ENCODE measurements around the gene POLN. TPM values are rescaled to one million over a fixed set of nuclear protein-coding genes. Genes with fewer than 3 reads are reported as not detected.
"Not testable (repeated sequence)": the region's sequence is repeated elsewhere in the genome, so short reads cannot be mapped to it uniquely, and the experiment has no call there.

POLN gene
- total RNA-seq, 2 donors from 2014 or later = 1.8 to 7.3 TPM

DNA sequence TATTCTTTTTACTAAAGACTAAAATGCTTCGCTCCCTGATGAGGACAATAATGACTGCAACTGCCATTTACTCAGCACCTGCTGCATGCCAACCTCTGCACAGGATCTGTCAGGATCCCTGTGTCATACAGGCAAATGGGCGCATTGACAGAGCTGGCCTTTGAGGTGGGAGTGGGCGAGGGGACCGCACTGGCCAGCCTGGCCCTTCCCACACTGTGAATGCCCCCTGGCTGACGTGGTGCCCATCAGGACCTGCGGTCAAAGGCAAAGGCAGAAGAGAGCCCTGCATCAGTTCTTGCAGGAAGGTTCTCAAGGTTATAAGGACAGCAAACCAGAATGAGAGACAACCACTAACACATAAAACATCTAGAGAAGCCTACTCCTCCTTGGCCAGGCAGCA is 67.9 kb downstream of the POLN start:
- Mint-ChIP-seq H3K9me3 (no peaks in the 10 kb centered on the region), H3K27ac (no peak overlapping the region), H3K36me3 (peaks cover 0 to 6% of the 10 kb centered on the region in 2 donors)
- ATAC-seq = no peak
- no peak for DNase-seq (ENCODE audit: low spot score in 2 of 2)

DNA sequence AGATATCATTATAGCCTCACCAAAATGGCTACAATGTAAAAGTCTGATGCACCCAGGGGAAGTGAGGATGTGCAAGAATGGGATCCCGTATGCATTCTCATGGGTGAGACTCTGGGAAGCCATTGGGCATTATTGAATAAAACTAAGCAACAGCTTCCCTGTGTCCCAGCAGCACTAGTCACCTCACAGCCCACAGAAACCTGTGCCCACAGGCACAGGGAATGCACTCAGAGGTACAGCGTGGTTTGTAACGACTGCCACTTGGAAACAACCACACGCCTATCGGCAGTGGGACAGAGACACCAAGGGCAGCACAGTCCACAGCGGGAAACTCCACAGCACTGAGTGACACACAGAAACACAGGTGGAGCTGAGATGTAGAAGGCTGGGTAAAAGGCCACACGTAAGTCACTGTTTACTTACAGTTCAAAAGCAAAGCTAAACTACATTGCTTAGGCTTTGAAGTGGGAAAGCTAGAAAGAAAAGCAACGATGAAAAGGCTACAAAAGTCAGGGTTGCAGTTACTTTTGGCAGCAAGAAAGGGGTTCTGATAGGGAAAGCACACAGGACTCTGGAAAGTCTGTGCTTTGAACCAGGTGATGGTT is 69.2 kb downstream of the POLN start:
- ATAC-seq (peak; percentile 18 to 34), DNase-seq (ENCODE audit: low spot score in 2 of 2) (no peak)
- H3K27ac Mint-ChIP-seq = no peak overlapping the region
- H3K9me3 Mint-ChIP-seq = no peaks in the 10 kb centered on the region
- H3K36me3 Mint-ChIP-seq = peaks cover 0 to 6% of the 10 kb centered on the region in 2 donors

DNA sequence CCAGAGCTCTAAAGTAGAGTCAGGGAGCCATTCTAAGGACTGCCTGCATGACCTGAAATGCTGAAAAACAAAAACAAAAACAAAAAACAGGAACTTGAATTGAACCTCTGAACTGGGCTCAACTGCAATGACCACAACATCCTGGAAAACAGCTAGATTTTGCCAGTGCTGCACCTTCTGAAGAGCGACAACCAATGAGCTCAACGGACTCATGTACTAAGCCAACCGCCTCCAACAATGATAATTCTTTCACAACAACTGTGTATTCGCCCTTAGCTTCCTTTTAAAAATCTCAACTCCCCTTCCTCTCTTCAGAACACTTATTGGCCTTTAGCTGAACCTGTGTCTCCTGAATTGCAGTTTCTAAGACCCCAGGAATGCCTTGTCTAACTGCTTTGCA is 69.8 kb downstream of the POLN start:
- DNase-seq (ENCODE audit: low spot score in 2 of 2) (no peak), ATAC-seq (no peak)
- no peak overlapping the region for H3K27ac Mint-ChIP-seq
- H3K36me3 Mint-ChIP-seq = peaks cover 0 to 6% of the 10 kb centered on the region in 2 donors
- H3K9me3 Mint-ChIP-seq = no peaks in the 10 kb centered on the region

DNA sequence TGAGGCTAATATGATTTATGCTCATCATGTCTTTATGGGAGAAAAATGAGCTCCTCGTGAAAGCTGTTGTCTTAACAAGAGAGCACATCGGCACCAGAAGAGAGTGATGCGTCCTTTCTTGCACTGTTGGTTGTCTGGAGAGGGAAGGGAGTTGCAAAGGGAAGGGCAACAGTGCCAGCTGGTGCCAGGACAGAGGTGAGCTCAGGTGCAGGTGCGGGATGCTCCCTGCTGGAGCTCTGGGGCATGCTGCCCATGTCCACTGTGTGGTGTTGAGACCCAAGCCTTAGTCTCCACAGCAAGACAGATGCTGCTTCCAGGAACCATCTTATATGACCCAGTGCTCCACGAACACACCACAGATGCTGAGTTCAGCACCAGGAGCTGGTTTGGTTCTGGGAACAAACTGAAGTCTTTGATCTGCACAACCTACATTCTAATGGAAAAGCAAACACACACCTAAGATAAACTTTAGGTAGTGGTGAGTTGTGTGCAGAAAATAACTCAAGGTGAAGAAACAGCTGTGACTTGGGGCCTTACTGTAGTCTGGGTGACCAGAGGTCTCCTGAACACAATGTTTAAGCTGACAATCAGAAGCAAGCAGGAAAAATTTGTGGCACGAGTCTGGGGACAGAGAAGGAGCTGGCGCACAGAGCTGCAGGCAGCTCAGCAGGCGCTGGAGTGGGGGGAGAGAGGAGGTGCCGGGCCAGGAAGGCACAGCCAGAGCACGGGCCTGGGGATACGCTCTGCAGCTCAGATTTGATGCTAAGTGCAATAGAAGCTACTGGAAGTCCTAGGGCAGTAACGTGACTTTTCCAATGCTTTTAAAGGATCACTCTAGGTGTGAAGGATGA is 73.2 kb downstream of the POLN start:
- H3K9me3 Mint-ChIP-seq = no peaks in the 10 kb centered on the region
- ATAC-seq = no peak
- H3K36me3 Mint-ChIP-seq = peaks cover 0 to 4% of the 10 kb centered on the region in 2 donors
- no peak for DNase-seq (ENCODE audit: low spot score in 2 of 2)
- H3K27ac Mint-ChIP-seq = no peak overlapping the region

DNA sequence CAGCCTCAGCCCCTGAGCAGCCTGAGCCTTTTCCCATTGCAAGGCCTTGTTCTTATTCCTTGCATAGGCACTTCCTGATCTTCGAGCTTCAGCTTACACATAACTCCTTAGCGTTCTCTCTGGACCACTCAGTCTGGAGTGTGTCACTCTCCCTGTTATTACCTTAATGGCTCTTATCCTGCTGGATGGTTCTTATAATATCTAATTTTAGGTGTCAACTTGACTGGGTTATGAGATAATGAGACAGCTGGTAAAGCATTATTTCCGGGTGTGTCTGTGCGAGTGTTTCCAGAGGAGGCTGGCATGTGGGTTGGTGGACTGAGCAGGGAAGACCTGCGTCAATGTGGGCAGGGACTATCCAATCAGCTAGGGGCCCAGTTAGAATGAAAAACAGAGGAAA is 75.7 kb downstream of the POLN start:
- Mint-ChIP-seq H3K9me3 (no peaks in the 10 kb centered on the region), H3K36me3 (no peaks in the 10 kb centered on the region), H3K27ac (no peak overlapping the region)
- DNase-seq (ENCODE audit: low spot score in 2 of 2) (no peak), ATAC-seq (no peak)

DNA sequence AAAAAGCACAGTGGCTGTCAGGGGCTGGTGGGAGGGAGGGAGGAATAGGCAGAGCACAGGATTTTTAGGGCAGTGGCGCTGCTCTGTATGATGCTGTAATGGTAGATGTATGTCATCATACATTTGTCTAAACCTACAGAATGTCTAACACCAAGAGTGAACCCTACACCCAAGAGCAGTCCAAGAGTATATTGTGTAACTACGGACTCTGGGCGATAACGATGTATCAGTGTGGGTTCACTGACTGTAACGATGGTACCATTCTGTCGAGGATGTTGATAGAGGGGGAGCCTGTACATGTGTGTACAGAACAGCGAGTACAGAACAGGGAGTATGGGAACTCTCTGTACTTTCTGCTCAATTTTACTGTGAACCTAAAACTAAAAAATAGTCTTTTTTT is 76.5 kb downstream of the POLN start:
- no peaks in the 10 kb centered on the region for H3K36me3 Mint-ChIP-seq
- no peak for DNase-seq (ENCODE audit: low spot score in 2 of 2)
- no peak overlapping the region for H3K27ac Mint-ChIP-seq
- no peak for ATAC-seq
- no peaks in the 10 kb centered on the region for H3K9me3 Mint-ChIP-seq

DNA sequence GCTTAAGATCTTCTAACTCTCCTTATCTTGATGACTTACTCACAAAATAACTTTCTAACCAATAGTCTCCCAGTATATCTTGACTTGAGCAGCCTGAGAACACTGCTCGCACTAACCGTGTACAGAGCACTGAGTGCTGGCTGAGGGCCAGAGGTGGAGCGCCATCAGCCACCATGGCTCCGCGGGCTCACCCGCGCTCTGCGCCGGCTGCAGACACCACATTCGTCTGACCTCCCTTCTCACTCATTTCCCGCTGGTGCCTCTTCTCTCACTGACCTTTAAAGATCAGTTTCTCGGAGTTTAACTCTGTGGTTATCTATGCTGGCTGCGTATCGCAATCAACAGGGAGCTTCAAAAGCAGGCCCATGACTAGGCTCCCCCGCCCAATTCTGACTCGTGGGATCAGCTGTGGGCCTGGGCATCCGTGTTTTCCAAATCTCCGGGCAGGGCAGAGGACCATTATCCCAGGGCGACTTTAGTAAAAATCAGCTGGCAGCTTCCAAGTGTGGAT is 78.6 kb downstream of the POLN start:
- H3K27ac Mint-ChIP-seq = no peak overlapping the region
- no peaks in the 10 kb centered on the region for H3K9me3 Mint-ChIP-seq
- no peaks in the 10 kb centered on the region for H3K36me3 Mint-ChIP-seq

DNA sequence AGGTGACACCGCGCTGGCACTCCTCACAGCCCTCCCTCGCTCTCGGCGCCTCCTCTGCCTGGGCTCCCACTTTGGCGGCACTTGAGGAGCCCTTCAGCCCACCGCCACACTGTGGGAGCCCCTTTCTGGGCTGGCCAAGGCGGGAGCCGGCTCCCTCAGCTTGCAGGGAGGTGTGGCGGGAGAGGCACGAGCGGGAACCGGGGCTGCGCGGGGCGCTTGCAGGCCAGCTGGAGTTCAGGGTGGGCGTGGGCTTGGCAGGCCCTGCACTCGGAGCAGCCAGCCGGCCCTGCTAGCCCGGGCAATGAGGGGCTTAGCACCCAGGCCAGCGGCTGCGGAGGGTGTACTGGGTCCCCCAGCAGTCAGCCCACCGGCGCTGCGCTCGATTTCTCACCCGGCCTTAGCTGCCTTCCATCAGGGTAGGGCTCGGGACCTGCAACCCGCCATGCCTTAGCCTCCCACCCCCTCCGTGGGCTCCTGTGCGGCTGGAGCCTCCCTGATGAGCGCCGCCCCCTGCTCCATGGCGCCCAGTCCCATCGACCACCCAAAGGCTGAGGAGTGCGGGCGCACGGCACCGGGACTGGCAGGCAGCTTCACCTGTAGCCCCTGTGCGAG is 80.7 kb downstream of the POLN start:
- H3K36me3 Mint-ChIP-seq; ATAC-seq; H3K9me3 Mint-ChIP-seq; H3K27ac Mint-ChIP-seq; DNase-seq (ENCODE audit: low spot score in 2 of 2): not testable (repeated sequence)

More for the DNA sequence above, 78.6 kb downstream of the POLN start:
- DNase-seq (ENCODE audit: low spot score in 2 of 2) = no peak
- ATAC-seq = no peak

DNA sequence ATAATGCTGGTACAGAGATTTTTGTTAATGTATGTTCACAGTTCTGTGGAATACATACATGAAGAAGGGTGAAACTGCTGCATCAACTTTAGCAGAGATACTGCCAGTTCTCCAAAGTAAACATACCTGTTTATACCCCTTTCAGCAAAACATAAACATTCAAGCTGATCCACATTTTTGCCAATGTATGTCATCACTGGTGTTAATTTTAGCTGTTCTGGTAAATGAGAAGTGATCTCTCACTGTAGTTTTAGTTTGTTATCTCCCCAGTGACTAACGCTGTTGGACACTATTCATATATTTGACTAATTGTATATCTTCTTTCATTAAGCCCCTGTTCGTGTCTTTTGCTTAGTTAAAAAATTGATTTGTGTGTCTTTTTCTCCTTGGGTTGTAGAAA is 82.0 kb downstream of the POLN start:
- ATAC-seq = no peak
- Mint-ChIP-seq H3K9me3 (no peaks in the 10 kb centered on the region), H3K27ac (no peak overlapping the region), H3K36me3 (no peaks in the 10 kb centered on the region)
- no peak for DNase-seq (ENCODE audit: low spot score in 2 of 2)

DNA sequence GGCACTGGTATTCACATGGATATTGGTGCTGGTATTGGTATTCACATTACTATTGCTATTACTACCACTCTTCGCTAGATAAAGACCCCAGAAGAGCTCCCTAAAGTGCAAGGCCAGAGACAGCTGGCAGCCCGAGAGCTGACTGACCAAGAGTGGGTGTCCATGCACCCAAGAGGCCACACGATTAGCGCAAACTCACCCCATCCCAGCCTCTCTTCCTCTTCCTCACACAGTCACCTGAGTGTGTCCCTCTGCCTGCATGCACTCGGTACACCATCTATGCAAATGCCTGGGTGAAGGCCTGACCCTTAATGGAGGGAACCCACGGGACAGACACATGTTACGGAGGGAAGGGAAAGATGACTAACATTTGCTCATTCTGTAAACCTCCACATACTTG is 86.7 kb downstream of the POLN start:
- DNase-seq (ENCODE audit: low spot score in 2 of 2) = no peak
- H3K9me3 Mint-ChIP-seq = peaks cover 0 to 4% of the 10 kb centered on the region in 2 donors
- no peak overlapping the region for H3K27ac Mint-ChIP-seq
- H3K36me3 Mint-ChIP-seq = peaks cover 0 to 7% of the 10 kb centered on the region in 2 donors
- ATAC-seq = no peak

DNA sequence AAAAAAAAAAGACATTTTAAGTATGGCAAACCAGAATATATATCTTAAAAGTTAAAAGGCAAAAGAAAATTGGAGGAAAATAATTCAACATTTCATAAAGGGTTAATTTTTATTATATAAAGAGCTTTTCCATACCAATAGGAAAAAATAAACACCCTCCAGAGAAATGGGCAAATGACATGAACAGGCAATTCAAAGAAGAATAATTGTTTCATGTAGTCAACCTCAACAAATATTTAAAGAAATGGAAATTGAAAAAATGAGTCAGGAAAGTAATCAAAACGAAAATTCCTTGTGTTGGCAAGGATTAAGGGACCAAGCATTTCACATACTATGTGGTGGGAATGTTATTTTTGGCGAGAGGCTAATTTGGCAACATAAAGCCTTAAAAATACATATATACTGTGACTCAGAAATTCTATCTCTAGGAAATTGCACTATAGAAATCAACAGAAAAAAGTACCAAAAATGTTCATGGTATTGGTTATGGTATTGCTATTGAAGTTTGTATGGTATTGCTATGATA is 87.6 kb downstream of the POLN start:
- Mint-ChIP-seq H3K36me3 (peaks cover 0 to 7% of the 10 kb centered on the region in 2 donors), H3K27ac (no peak overlapping the region), H3K9me3 (peaks cover 0 to 4% of the 10 kb centered on the region in 2 donors)
- no peak for ATAC-seq
- DNase-seq (ENCODE audit: low spot score in 2 of 2) = no peak

DNA sequence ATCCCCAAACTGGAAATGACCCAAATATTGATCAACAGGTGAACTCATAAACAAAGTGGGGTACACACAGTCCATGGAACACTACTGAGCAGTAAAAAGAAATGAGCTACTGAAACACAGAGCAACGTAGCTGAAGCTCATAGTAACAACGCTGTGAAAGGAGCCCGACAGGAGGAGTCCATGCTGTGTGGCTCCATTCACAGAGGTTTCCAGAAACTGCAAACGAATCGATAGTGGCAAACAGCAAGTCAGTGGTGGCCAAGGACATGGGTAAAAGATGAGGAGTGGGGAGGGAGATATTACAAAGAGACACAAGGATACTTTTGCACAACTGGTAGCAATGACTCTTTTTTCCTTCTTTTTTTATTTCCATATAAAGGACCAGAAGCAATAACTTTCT is 90.4 kb downstream of the POLN start:
- peaks cover 0 to 4% of the 10 kb centered on the region in 2 donors for H3K9me3 Mint-ChIP-seq
- H3K36me3 Mint-ChIP-seq = peaks cover 0 to 7% of the 10 kb centered on the region in 2 donors
- no peak overlapping the region for H3K27ac Mint-ChIP-seq
- DNase-seq (ENCODE audit: low spot score in 2 of 2) = no peak
- ATAC-seq = no peak

DNA sequence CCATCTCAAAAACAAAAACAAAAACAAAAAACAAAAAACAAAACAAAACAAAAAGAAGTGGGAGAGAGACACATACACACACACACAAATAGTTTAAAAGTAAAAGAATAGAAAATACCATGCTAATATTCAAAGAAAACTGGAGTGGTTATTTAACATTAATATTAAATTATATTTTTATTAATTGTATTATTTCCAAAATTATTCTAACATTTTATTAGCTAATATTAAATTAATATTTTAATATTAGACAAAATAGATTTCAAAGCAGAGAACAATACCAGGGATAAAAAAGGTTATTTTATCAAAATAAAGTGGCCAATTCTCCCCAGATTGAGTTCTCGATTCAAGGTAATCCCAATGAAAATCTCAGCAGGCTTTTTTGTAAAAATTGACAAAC is 91.8 kb downstream of the POLN start:
- ATAC-seq = no peak
- Mint-ChIP-seq H3K9me3 (peaks cover 0 to 4% of the 10 kb centered on the region in 2 donors), H3K27ac (no peak overlapping the region)

DNA sequence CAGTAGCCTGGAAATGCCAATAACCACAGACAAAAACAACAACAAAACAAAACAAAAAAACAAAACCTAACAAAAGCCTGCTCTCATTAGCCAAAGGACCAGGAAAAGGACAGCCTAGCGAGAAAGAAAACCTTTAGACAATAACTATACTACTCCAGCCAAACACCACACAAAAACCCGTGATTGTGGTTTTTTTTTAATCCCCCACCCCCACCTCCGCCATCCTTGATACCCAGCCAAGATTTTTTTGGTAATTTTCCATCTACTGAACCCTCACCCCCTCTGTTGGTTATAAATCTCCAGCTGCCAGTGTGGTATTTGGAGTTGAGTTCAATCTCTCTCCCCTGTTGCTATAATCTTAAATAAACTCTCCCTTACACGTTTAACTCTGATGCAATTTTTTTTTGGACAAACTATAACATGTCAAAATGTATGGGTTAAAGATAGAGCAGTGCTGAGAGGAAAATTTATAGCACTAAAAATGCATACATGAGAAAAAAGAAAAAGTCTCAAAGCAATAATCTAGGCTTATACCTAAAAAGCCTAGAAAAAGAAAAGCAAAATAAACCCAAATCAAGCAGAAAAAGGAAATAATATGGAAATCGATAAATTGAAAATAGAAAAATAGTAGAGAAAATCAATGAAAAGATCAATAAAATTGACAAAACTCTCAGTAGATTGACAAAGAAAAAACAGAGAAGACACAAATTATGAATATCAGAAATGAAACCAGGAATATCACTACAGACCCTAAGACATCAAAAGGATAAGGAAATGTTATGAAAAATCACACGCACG is 99.1 kb downstream of the POLN start:
- no peaks in the 10 kb centered on the region for H3K36me3 Mint-ChIP-seq
- DNase-seq (ENCODE audit: low spot score in 2 of 2) = no peak
- no peaks in the 10 kb centered on the region for H3K9me3 Mint-ChIP-seq
- ATAC-seq = no peak
- H3K27ac Mint-ChIP-seq = peak overlapping the region; percentile 37 to 69

More for the DNA sequence above, 91.8 kb downstream of the POLN start:
- peaks cover 0 to 7% of the 10 kb centered on the region in 2 donors for H3K36me3 Mint-ChIP-seq
- no peak for DNase-seq (ENCODE audit: low spot score in 2 of 2)

DNA sequence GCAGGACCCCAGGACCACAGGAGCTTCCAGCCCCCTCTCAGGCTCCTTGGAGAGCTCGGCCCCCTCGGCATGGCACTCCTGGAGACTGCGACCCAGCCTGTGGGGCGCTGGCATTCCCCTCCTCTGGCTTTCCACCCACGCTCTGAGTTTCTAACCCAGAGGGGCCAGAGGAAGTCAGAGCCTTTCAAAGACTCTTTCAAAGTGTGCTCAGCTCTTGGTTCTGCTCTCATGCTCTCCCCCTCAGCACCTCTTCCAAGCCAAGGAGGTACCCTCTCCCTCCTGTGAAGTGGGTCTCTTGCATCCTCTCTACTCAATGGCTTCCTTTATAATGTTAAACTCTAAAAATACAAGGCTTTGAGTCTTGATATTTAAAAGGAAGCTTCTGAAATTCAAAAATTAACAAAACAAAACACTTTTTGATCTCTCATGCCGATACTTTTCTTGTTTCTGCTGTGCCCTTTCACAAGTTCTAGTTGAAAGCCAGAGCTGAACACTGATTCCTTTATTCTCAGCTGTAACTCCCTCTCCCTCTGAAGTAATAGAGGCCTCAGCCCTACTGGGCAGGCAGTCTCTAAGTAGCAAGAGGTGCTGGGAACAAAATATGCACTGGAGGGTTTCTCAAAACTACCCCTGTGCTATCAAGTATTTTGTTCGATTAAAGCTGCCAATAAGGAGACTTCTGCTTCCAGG is 100.0 kb downstream of the POLN start:
- peak in 1 of 2 donors; percentile 13 for DNase-seq (ENCODE audit: low spot score in 2 of 2)
- peak; percentile 66 to 80 for ATAC-seq
- no peaks in the 10 kb centered on the region for H3K36me3 Mint-ChIP-seq
- peak overlapping the region; percentile 69 to 90 for H3K27ac Mint-ChIP-seq
- no peaks in the 10 kb centered on the region for H3K9me3 Mint-ChIP-seq
